Measurements from ENCODE around the gene CHI3L1.

- no peak for TF ChIP-seq CTCF (IDR thresholded peaks at IDR 0.05)
- no peak for TF ChIP-seq POLR2A (IDR thresholded peaks at IDR 0.05)
Measured at GRCh38 chr1:203181586-203182386, 4.7 kb downstream of the CHI3L1 start.
